ENCODE measurements around the gene ARHGAP6.

ARHGAP6 gene

GRCh38 chrX:11535156-11535919 is 130.4 kb downstream of the ARHGAP6 start:
- H3K36me3 ChIP-seq (ENCODE audit: low read depth), result no peaks in the 10 kb centered on the region
- no peak for ATAC-seq (ENCODE audit: low read depth)
- no peaks in the 10 kb centered on the region for H3K27me3 ChIP-seq (ENCODE audit: insufficient read depth, poor library complexity, severe bottlenecking)

GRCh38 chrX:11533199-11533651 is 132.5 kb downstream of the ARHGAP6 start:
- ATAC-seq (ENCODE audit: low read depth) (no peak; the same call in 2 of the 3 replicates), DNase-seq (ENCODE audit: low spot score) (no peak)
- Histone ChIP-seq H3K9me3 (ENCODE audit: severe bottlenecking) (no peaks in the 10 kb centered on the region), H3K27ac (ENCODE audit: poor library complexity, severe bottlenecking) (no peak overlapping the region), H3K27me3 (ENCODE audit: insufficient read depth, poor library complexity, severe bottlenecking) (no peaks in the 10 kb centered on the region), H3K36me3 (ENCODE audit: low read depth) (no peaks in the 10 kb centered on the region), H3K4me1 (ENCODE audit: insufficient read depth, poor library complexity, severe bottlenecking) (no peaks in the 10 kb centered on the region), H3K4me3 (ENCODE audit: severe bottlenecking) (no peak overlapping the region)
- peak; percentile 86 for TF ChIP-seq CTCF (IDR thresholded peaks at IDR 0.05; ENCODE audit: poor library complexity, severe bottlenecking)

More at GRCh38 chrX:11535156-11535919, 130.4 kb downstream of the ARHGAP6 start:
- no peaks in the 10 kb centered on the region for H3K4me1 ChIP-seq (ENCODE audit: insufficient read depth, poor library complexity, severe bottlenecking)
- no peak for DNase-seq (ENCODE audit: low spot score)
- H3K27ac ChIP-seq (ENCODE audit: poor library complexity, severe bottlenecking), result no peak overlapping the region
- H3K9me3 ChIP-seq (ENCODE audit: severe bottlenecking), result no peaks in the 10 kb centered on the region
- H3K4me3 ChIP-seq (ENCODE audit: severe bottlenecking), result no peak overlapping the region
- TF ChIP-seq CTCF (IDR thresholded peaks at IDR 0.05; ENCODE audit: poor library complexity, severe bottlenecking), result no peak

- Histone ChIP-seq H3K4me3 (ENCODE audit: severe bottlenecking) (no peak overlapping the region), H3K4me1 (ENCODE audit: insufficient read depth, poor library complexity, severe bottlenecking) (no peaks in the 10 kb centered on the region), H3K9me3 (ENCODE audit: severe bottlenecking) (no peaks in the 10 kb centered on the region), H3K36me3 (ENCODE audit: low read depth) (no peaks in the 10 kb centered on the region), H3K27me3 (ENCODE audit: insufficient read depth, poor library complexity, severe bottlenecking) (no peaks in the 10 kb centered on the region), H3K27ac (ENCODE audit: poor library complexity, severe bottlenecking) (no peak overlapping the region)
- ATAC-seq (ENCODE audit: low read depth) (no peak), DNase-seq (ENCODE audit: low spot score) (no peak)
- no peak for TF ChIP-seq CTCF (IDR thresholded peaks at IDR 0.05; ENCODE audit: poor library complexity, severe bottlenecking)
These were observed 133.2 kb downstream of the ARHGAP6 start for GRCh38 chrX:11532291-11533078.

GRCh38 chrX:11531226-11531625 is 134.5 kb downstream of the ARHGAP6 start:
- H3K27ac ChIP-seq (ENCODE audit: poor library complexity, severe bottlenecking), result no peak overlapping the region
- H3K4me3 ChIP-seq (ENCODE audit: severe bottlenecking), result no peak overlapping the region
- no peaks in the 10 kb centered on the region for H3K27me3 ChIP-seq (ENCODE audit: insufficient read depth, poor library complexity, severe bottlenecking)
- DNase-seq (ENCODE audit: low spot score) (no peak), ATAC-seq (ENCODE audit: low read depth) (no peak)
- H3K36me3 ChIP-seq (ENCODE audit: low read depth), result no peaks in the 10 kb centered on the region
- peak; percentile 45 for TF ChIP-seq CTCF (IDR thresholded peaks at IDR 0.05; ENCODE audit: poor library complexity, severe bottlenecking)
- no peaks in the 10 kb centered on the region for H3K4me1 ChIP-seq (ENCODE audit: insufficient read depth, poor library complexity, severe bottlenecking)
- no peaks in the 10 kb centered on the region for H3K9me3 ChIP-seq (ENCODE audit: severe bottlenecking)
